ENCODE data around the gene PBRM1.

- TF ChIP-seq CTCF (IDR thresholded peaks at IDR 0.05) (no peak), ZFX (IDR thresholded peaks at IDR 0.05; ENCODE audit: borderline replicate concordance) (no peak)
Measured at GRCh38 chr3:52563984-52564383, 121.7 kb downstream of the PBRM1 start.

Data from 22Rv1 (cell line).